HEK293 (cell line): ENCODE results near the gene TASOR2.

ENCODE experiments used
- CTCF ChIP-seq: fragments of 450-650 bp; formaldehyde crosslinking; IDR thresholded peaks from 2 replicates; pipeline ENCODE4 v1.5.1; 2016; ENCODE audit warnings: missing biosample characterization, missing genetic modification characterization
- SALL2 ChIP-seq: fragments of 450-650 bp; formaldehyde crosslinking; IDR thresholded peaks from 2 replicates; pipeline ENCODE4 v1.5.0; 2017; ENCODE audit warnings: missing biosample characterization, mild to moderate bottlenecking, missing genetic modification characterization, borderline replicate concordance
- SP3 ChIP-seq: fragments of 450-650 bp; formaldehyde crosslinking; IDR thresholded peaks from 2 replicates; pipeline ENCODE4 v1.5.1; 2016; ENCODE audit warnings: missing biosample characterization, missing genetic modification characterization
- ZNF449 ChIP-seq: fragments of 450-650 bp; formaldehyde crosslinking; IDR thresholded peaks from 2 replicates; pipeline ENCODE4 v1.5.1; 2017; ENCODE audit warnings: missing biosample characterization, mild to moderate bottlenecking, missing genetic modification characterization, moderate library complexity
- ZNF501 ChIP-seq: fragments of 450-650 bp; formaldehyde crosslinking; IDR thresholded peaks from 2 replicates; pipeline ENCODE4 v1.5.1; 2016; ENCODE audit warnings: missing biosample characterization, missing genetic modification characterization

- peak; percentile 79 for TF ChIP-seq ZNF449 (tag by site-specific recombination)
- no peak for TF ChIP-seq ZNF501 (tag by site-specific recombination)
- TF ChIP-seq CTCF (tag by site-specific recombination), result no peak
- TF ChIP-seq SP3 (tag by site-specific recombination), result 0 out of 2 replicates have a peak, but pooled peaks have one; percentile 42
- TF ChIP-seq SALL2 (tag by site-specific recombination), result no peak
Observed at GRCh38 chr10:5692461-5693358, 8.1 kb downstream of the TASOR2 start.
